GM18498 (cell line): ENCODE results near the gene RPS10.
"Not testable (repeated sequence)": the region's sequence is repeated elsewhere in the genome, so short reads cannot be mapped to it uniquely, and the experiment has no call there.

Experiments used
- ATAC-seq: cut with Tn5 transposase; IDR thresholded peaks from one replicate; pipeline ENCODE4 v1.9.1; 2021; ENCODE audit warnings: mild to moderate bottlenecking, moderate library complexity; ENCODE audit not compliant: unreplicated experiment

The RPS10 gene

GRCh38 chr6:34451192-34451591 is 25.3 kb upstream of the RPS10 start:
- ATAC-seq = no peak

- no peak for ATAC-seq
Observed at GRCh38 chr6:34447910-34448309, 22.0 kb upstream of the RPS10 start.

- ATAC-seq = no peak
Observed at GRCh38 chr6:34447386-34447785, 21.5 kb upstream of the RPS10 start.

- ATAC-seq = no peak
Observed at GRCh38 chr6:34445313-34445860, 19.5 kb upstream of the RPS10 start.

GRCh38 chr6:34441526-34441925 is 15.7 kb upstream of the RPS10 start:
- no peak for ATAC-seq

GRCh38 chr6:34439442-34439841 is 13.6 kb upstream of the RPS10 start:
- no peak for ATAC-seq

- ATAC-seq = no peak
Observed at GRCh38 chr6:34438705-34439104, 12.8 kb upstream of the RPS10 start.

GRCh38 chr6:34437644-34437970 is 11.7 kb upstream of the RPS10 start:
- ATAC-seq = no peak

- no peak for ATAC-seq
Observed at GRCh38 chr6:34436803-34437643, 11.2 kb upstream of the RPS10 start.

- no peak for ATAC-seq
Observed at GRCh38 chr6:34435916-34436315, 10.0 kb upstream of the RPS10 start.

- ATAC-seq = peak; percentile 5
Observed at GRCh38 chr6:34425132-34425497, 754 bp downstream of the RPS10 start.

- no peak for ATAC-seq
Observed at GRCh38 chr6:34424200-34425131, 1.4 kb downstream of the RPS10 start.

GRCh38 chr6:34423254-34423653 is 2.6 kb downstream of the RPS10 start:
- no peak for ATAC-seq

- ATAC-seq = no peak
Observed at GRCh38 chr6:34418367-34418766, 7.5 kb downstream of the RPS10 start.

- no peak for ATAC-seq
Observed at GRCh38 chr6:34416877-34417371, 8.9 kb downstream of the RPS10 start.

- no peak for ATAC-seq
Observed at GRCh38 chr6:34414999-34415858, 10.6 kb downstream of the RPS10 start.

GRCh38 chr6:34412643-34413214 is 13.1 kb downstream of the RPS10 start:
- no peak for ATAC-seq

GRCh38 chr6:34412016-34412415 is 13.9 kb downstream of the RPS10 start:
- ATAC-seq = no peak

- ATAC-seq = not testable (repeated sequence)
Observed at GRCh38 chr6:34407915-34408314, 18.0 kb downstream of the RPS10 start.

GRCh38 chr6:34396518-34396917 is 29.4 kb downstream of the RPS10 start:
- ATAC-seq = no peak
